ENCODE measurements around the gene ST6GALNAC4.
A peak's percentile ranks its signal among the peaks of the same experiment; 100 is the strongest.

ST6GALNAC4 gene

DNA sequence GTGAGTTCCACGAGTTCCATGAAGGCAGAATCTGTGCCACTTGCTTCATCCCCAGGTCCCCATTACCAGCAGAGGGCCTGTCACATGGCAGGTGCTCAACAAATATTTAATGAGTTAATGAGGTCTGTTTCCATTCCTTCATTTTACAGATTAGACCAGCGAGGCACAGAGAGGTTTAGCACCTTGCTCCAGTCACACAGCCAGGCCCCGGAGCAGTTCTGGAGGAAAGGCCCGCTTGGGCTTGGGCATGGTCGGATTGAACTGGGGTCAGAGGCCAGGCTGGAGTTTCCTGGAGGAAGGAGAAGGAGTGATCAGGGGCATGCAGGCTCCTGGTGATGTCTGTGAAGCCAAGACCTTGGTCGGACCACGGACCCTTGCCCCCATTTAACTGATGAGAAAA lies 4.0 kb upstream of the ST6GALNAC4 start:
- Histone ChIP-seq H3K27ac (ENCODE audit: extremely low read depth, low read depth, low read length) (no peak overlapping the region), H3K36me3 (ENCODE audit: control insufficient read depth in 2 of 2, insufficient read depth in 1 of 2, low read length in 2 of 2) (no peaks in the 10 kb centered on the region), H3K9me3 (ENCODE audit: control insufficient read depth, insufficient read depth, low read depth, low read length) (no peaks in the 10 kb centered on the region), H3K4me3 (ENCODE audit: low read depth, low read length) (no peak overlapping the region), H3K4me1 (ENCODE audit: control insufficient read depth, insufficient read depth, low read length) (peaks cover 3% of the 10 kb centered on the region; the same call in 1 of the 2 replicates)
- ChIA-PET CTCF (interaction anchor here (0.5 to 8.6 kb wide), 62 partner anchors 8 to 725 kb away, joined by 3 to 65 read pairs (median 4); partner anchors contain the start of genes AK1, CDK9, PIP5KL1 and PTRH1), POLR2A (interaction anchor here (0.9 to 1.7 kb wide), 3 partner anchors 10 to 696 kb away, joined by 3 to 4 read pairs (median 3); partner anchors contain the start of gene TOR2A)
- TF ChIP-seq ZFP41 (tag by site-specific recombination; IDR thresholded peaks at IDR 0.05; ENCODE audit: borderline replicate concordance) (no peak), ZNF416 (tag by site-specific recombination; IDR thresholded peaks at IDR 0.05) (no peak), ZBTB1 (tag by site-specific recombination; IDR thresholded peaks at IDR 0.05) (no peak)
- TF ChIP-seq, protein P1, sequence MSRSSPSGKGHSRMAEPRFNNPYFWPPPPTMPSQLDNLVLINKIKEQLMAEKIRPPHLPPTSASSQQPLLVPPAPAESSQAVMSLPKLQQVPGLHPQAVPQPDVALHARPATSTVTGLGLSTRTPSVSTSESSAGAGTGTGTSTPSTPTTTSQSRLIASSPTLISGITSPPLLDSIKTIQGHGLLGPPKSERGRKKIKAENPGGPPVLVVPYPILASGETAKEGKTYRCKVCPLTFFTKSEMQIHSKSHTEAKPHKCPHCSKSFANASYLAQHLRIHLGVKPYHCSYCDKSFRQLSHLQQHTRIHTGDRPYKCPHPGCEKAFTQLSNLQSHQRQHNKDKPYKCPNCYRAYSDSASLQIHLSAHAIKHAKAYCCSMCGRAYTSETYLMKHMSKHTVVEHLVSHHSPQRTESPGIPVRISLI (tag by site-specific recombination; IDR thresholded peaks at IDR 0.05) = no peak
- TF ChIP-seq, protein P2, sequence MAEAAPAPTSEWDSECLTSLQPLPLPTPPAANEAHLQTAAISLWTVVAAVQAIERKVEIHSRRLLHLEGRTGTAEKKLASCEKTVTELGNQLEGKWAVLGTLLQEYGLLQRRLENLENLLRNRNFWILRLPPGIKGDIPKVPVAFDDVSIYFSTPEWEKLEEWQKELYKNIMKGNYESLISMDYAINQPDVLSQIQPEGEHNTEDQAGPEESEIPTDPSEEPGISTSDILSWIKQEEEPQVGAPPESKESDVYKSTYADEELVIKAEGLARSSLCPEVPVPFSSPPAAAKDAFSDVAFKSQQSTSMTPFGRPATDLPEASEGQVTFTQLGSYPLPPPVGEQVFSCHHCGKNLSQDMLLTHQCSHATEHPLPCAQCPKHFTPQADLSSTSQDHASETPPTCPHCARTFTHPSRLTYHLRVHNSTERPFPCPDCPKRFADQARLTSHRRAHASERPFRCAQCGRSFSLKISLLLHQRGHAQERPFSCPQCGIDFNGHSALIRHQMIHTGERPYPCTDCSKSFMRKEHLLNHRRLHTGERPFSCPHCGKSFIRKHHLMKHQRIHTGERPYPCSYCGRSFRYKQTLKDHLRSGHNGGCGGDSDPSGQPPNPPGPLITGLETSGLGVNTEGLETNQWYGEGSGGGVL (tag by site-specific recombination; IDR thresholded peaks at IDR 0.05) = no peak

DNA sequence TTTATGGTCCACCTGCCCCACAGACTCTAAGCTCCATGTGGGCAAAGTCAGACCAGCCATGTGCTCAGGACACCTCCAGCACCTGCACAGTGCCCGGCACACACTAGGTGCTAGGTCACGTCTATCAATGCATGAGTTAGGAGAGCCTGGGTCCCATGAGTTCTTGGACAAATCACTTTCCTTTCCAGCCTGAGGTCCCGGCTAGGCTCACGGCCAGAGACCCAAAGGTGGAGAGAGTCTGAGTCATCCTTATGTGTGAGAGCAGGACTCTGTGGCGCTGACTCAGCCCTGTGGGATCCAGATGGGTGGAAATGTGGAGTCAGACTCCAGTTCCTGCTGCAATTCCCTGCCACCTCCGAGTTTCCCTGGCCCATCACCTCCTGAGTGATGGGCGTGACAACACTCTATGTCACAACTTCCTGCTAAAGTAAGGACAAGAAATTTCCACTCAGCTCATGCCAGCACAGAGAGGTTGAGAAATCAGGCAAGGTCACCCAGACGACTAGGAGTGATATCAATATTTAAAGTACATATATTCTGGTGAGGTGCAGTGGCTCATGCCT lies 2.5 kb upstream of the ST6GALNAC4 start:
- ChIA-PET POLR2A (interaction anchor here (1.7 kb wide), 1 partner anchor 184 kb away, joined by 5 read pairs; the partner anchor contains the start of gene TOR2A), CTCF (interaction anchor here (0.6 to 8.6 kb wide), 10 partner anchors 9 to 415 kb away, joined by 3 to 65 read pairs (median 4); partner anchors contain the start of gene TOR2A)
- no peaks in the 10 kb centered on the region for H3K9me3 ChIP-seq (ENCODE audit: control insufficient read depth, insufficient read depth, low read depth, low read length)
- H3K27ac ChIP-seq (ENCODE audit: extremely low read depth, low read depth, low read length) = no peak overlapping the region
- H3K4me1 ChIP-seq (ENCODE audit: control insufficient read depth, insufficient read depth, low read length) = peaks cover 3% of the 10 kb centered on the region; the same call in 1 of the 2 replicates
- no peak overlapping the region for H3K4me3 ChIP-seq (ENCODE audit: low read depth, low read length)
- H3K36me3 ChIP-seq (ENCODE audit: control insufficient read depth in 2 of 2, insufficient read depth in 1 of 2, low read length in 2 of 2) = peaks cover 0 to 5% of the 10 kb centered on the region in 2 experiments; a peak in 1 of 3 replicates
- TF ChIP-seq, protein P3, sequence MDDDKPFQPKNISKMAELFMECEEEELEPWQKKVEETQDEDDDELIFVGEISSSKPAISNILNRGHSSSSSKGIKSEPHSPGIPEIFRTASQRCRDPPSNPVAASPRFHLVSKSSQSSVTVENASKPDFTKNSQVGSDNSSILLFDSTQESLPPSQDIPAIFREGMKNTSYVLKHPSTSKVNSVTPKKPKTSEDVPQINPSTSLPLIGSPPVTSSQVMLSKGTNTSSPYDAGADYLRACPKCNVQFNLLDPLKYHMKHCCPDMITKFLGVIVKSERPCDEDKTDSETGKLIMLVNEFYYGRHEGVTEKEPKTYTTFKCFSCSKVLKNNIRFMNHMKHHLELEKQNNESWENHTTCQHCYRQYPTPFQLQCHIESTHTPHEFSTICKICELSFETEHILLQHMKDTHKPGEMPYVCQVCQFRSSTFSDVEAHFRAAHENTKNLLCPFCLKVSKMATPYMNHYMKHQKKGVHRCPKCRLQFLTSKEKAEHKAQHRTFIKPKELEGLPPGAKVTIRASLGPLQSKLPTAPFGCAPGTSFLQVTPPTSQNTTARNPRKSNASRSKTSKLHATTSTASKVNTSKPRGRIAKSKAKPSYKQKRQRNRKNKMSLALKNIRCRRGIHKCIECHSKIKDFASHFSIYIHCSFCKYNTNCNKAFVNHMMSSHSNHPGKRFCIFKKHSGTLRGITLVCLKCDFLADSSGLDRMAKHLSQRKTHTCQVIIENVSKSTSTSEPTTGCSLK (tag by site-specific recombination; IDR thresholded peaks at IDR 0.05) = no peak
- no peak for TF ChIP-seq ZNF394 (tag by site-specific recombination; IDR thresholded peaks at IDR 0.05; ENCODE audit: borderline replicate concordance)
- TF ChIP-seq, protein P4, sequence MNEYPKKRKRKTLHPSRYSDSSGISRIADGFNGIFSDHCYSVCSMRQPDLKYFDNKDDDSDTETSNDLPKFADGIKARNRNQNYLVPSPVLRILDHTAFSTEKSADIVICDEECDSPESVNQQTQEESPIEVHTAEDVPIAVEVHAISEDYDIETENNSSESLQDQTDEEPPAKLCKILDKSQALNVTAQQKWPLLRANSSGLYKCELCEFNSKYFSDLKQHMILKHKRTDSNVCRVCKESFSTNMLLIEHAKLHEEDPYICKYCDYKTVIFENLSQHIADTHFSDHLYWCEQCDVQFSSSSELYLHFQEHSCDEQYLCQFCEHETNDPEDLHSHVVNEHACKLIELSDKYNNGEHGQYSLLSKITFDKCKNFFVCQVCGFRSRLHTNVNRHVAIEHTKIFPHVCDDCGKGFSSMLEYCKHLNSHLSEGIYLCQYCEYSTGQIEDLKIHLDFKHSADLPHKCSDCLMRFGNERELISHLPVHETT (tag by site-specific recombination; IDR thresholded peaks at IDR 0.05) = no peak
- no peak for TF ChIP-seq ZBTB1 (tag by site-specific recombination; IDR thresholded peaks at IDR 0.05)
- no peak for TF ChIP-seq ZNF654 (tag by site-specific recombination; IDR thresholded peaks at IDR 0.05; ENCODE audit: low read depth)
- TF ChIP-seq, protein P5, sequence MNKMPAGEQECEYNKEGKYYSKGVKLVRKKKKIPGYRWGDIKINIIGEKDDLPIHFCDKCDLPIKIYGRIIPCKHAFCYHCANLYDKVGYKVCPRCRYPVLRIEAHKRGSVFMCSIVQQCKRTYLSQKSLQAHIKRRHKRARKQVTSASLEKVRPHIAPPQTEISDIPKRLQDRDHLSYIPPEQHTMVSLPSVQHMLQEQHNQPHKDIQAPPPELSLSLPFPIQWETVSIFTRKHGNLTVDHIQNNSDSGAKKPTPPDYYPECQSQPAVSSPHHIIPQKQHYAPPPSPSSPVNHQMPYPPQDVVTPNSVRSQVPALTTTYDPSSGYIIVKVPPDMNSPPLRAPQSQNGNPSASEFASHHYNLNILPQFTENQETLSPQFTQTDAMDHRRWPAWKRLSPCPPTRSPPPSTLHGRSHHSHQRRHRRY (tag by site-specific recombination; IDR thresholded peaks at IDR 0.05) = no peak
- TF ChIP-seq TCF7L2 (IDR thresholded peaks at IDR 0.05; ENCODE audit: borderline replicate concordance, low read depth, low read length) = no peak
- no peak for TF ChIP-seq ZNF792 (tag by site-specific recombination; IDR thresholded peaks at IDR 0.05)
- TF ChIP-seq ZNF629 (tag by site-specific recombination; IDR thresholded peaks at IDR 0.05) = peak; percentile 48; the same call in 1 of the 2 replicates
- TF ChIP-seq, protein P6, sequence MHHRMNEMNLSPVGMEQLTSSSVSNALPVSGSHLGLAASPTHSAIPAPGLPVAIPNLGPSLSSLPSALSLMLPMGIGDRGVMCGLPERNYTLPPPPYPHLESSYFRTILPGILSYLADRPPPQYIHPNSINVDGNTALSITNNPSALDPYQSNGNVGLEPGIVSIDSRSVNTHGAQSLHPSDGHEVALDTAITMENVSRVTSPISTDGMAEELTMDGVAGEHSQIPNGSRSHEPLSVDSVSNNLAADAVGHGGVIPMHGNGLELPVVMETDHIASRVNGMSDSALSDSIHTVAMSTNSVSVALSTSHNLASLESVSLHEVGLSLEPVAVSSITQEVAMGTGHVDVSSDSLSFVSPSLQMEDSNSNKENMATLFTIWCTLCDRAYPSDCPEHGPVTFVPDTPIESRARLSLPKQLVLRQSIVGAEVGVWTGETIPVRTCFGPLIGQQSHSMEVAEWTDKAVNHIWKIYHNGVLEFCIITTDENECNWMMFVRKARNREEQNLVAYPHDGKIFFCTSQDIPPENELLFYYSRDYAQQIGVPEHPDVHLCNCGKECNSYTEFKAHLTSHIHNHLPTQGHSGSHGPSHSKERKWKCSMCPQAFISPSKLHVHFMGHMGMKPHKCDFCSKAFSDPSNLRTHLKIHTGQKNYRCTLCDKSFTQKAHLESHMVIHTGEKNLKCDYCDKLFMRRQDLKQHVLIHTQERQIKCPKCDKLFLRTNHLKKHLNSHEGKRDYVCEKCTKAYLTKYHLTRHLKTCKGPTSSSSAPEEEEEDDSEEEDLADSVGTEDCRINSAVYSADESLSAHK (tag by site-specific recombination; IDR thresholded peaks at IDR 0.05) = no peak
- TF ChIP-seq KLF1 (tag by site-specific recombination; IDR thresholded peaks at IDR 0.05) = no peak
- no peak for TF ChIP-seq RBAK (tag by site-specific recombination; IDR thresholded peaks at IDR 0.05)
- TF ChIP-seq ZNF701 (tag by site-specific recombination; IDR thresholded peaks at IDR 0.05) = no peak
- TF ChIP-seq, protein P7, sequence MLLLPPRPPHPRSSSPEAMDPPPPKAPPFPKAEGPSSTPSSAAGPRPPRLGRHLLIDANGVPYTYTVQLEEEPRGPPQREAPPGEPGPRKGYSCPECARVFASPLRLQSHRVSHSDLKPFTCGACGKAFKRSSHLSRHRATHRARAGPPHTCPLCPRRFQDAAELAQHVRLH (tag by site-specific recombination; IDR thresholded peaks at IDR 0.05) = no peak
- TF ChIP-seq ZNF248 (tag by site-specific recombination; IDR thresholded peaks at IDR 0.05) = no peak
- 0 out of 2 replicates have a peak, but pooled peaks have one; percentile 22 for TF ChIP-seq SP3 (tag by site-specific recombination; IDR thresholded peaks at IDR 0.05)
- no peak for TF ChIP-seq ZNF175 (tag by site-specific recombination; IDR thresholded peaks at IDR 0.05)
- TF ChIP-seq SP7 (tag by site-specific recombination; IDR thresholded peaks at IDR 0.05) = peak; percentile 73
- TF ChIP-seq ZNF791 (tag by site-specific recombination; IDR thresholded peaks at IDR 0.05) = no peak
